ENCODE results near the gene PTH2.

The PTH2 gene

GRCh38 chr19:49442771-49443365, 19.6 kb upstream of the PTH2 start:
- H3K4me3 ChIP-seq (ENCODE audit: low read length) = peak overlapping the region; percentile 82
- H2AFZ ChIP-seq (ENCODE audit: low read depth, low read length) = peak overlapping the region; percentile 87
- peaks cover 38% of the 10 kb centered on the region for H3K27me3 ChIP-seq (ENCODE audit: low read depth, low read length)
- H3K79me2 ChIP-seq (ENCODE audit: low read length) = no peaks in the 10 kb centered on the region
- H3K9ac ChIP-seq (ENCODE audit: low read length) = peak overlapping the region; percentile 66
- H3K4me2 ChIP-seq (ENCODE audit: low read length) = peak overlapping the region; percentile 74
- no peak for TF ChIP-seq EZH2phosphoT487 (IDR thresholded peaks at IDR 0.05; ENCODE audit: low read depth)
- no peak for TF ChIP-seq CTCF (IDR thresholded peaks at IDR 0.05; ENCODE audit: low read depth, low read length)
- H4K20me1 ChIP-seq (ENCODE audit: insufficient read depth, low read length) = no peaks in the 10 kb centered on the region
- H3K9me3 ChIP-seq (ENCODE audit: insufficient read depth, low read length) = no peaks in the 10 kb centered on the region
- H3K27ac ChIP-seq (ENCODE audit: low read length) = 0 out of 2 replicates have a peak overlapping the region, but pooled peaks have one; percentile 7
- peaks cover 16% of the 10 kb centered on the region for H3K36me3 ChIP-seq (replicated peaks; ENCODE audit: low read depth, low read length)
- peaks cover 4% of the 10 kb centered on the region; the same call in 1 of the 2 replicates for H3K4me1 ChIP-seq (ENCODE audit: low read length)

GRCh38 chr19:49442354-49442753, 19.1 kb upstream of the PTH2 start:
- Histone ChIP-seq H3K27ac (ENCODE audit: low read length) (no peak overlapping the region), H3K79me2 (ENCODE audit: low read length) (no peaks in the 10 kb centered on the region), H2AFZ (ENCODE audit: low read depth, low read length) (no peak overlapping the region), H3K9me3 (ENCODE audit: insufficient read depth, low read length) (no peaks in the 10 kb centered on the region), H3K9ac (ENCODE audit: low read length) (peak overlapping the region; percentile 66; the same call in 1 of the 2 replicates), H3K27me3 (ENCODE audit: low read depth, low read length) (peaks cover 43% of the 10 kb centered on the region), H4K20me1 (ENCODE audit: insufficient read depth, low read length) (no peaks in the 10 kb centered on the region), H3K4me3 (ENCODE audit: low read length) (peak overlapping the region; percentile 82), H3K4me1 (ENCODE audit: low read length) (peaks cover 4% of the 10 kb centered on the region; the same call in 1 of the 2 replicates), H3K4me2 (ENCODE audit: low read length) (peak overlapping the region; percentile 74), H3K36me3 (replicated peaks; ENCODE audit: low read depth, low read length) (peaks cover 11% of the 10 kb centered on the region)
- TF ChIP-seq EZH2phosphoT487 (IDR thresholded peaks at IDR 0.05; ENCODE audit: low read depth) (no peak), CTCF (IDR thresholded peaks at IDR 0.05; ENCODE audit: low read depth, low read length) (no peak)

- peak overlapping the region; percentile 74; the same call in 1 of the 2 replicates for H3K4me2 ChIP-seq (ENCODE audit: low read length)
- H3K4me3 ChIP-seq (ENCODE audit: low read length) = peak overlapping the region; percentile 82
- no peaks in the 10 kb centered on the region for H3K79me2 ChIP-seq (ENCODE audit: low read length)
- peaks cover 4% of the 10 kb centered on the region; the same call in 1 of the 2 replicates for H3K4me1 ChIP-seq (ENCODE audit: low read length)
- no peak overlapping the region for H3K27ac ChIP-seq (ENCODE audit: low read length)
- TF ChIP-seq CTCF (IDR thresholded peaks at IDR 0.05; ENCODE audit: low read depth, low read length) = no peak
- H3K9me3 ChIP-seq (ENCODE audit: insufficient read depth, low read length) = no peaks in the 10 kb centered on the region
- no peaks in the 10 kb centered on the region for H4K20me1 ChIP-seq (ENCODE audit: insufficient read depth, low read length)
- no peak overlapping the region for H2AFZ ChIP-seq (ENCODE audit: low read depth, low read length)
- peaks cover 7% of the 10 kb centered on the region for H3K36me3 ChIP-seq (replicated peaks; ENCODE audit: low read depth, low read length)
- no peak overlapping the region for H3K9ac ChIP-seq (ENCODE audit: low read length)
- peaks cover 45% of the 10 kb centered on the region for H3K27me3 ChIP-seq (ENCODE audit: low read depth, low read length)
These were observed 18.7 kb upstream of the PTH2 start for GRCh38 chr19:49441960-49442350.

GRCh38 chr19:49441210-49441959, 18.1 kb upstream of the PTH2 start, which contains the start of gene SLC17A7:
SLC17A7 (minus strand) TSS chr19:49441527; CDS start chr19:49441379, 148 bp downstream.
- Histone ChIP-seq H3K36me3 (replicated peaks; ENCODE audit: low read depth, low read length) (peaks cover 2% of the 10 kb centered on the region), H3K27ac (ENCODE audit: low read length) (no peak within 1 kb of the TSS), H3K27me3 (ENCODE audit: low read depth, low read length) (peaks cover 48% of the 10 kb centered on the region), H4K20me1 (ENCODE audit: insufficient read depth, low read length) (no peaks in the 10 kb centered on the region), H3K9me3 (ENCODE audit: insufficient read depth, low read length) (no peaks in the 10 kb centered on the region), H3K79me2 (ENCODE audit: low read length) (no peaks in the 10 kb centered on the region), H3K9ac (ENCODE audit: low read length) (peak within 1 kb of the TSS; percentile 66; the same call in 1 of the 2 replicates), H3K4me3 (ENCODE audit: low read length) (peak within 1 kb of the TSS; percentile 82), H3K4me1 (ENCODE audit: low read length) (peaks cover 4% of the 10 kb centered on the region; the same call in 1 of the 2 replicates), H3K4me2 (ENCODE audit: low read length) (peak within 1 kb of the TSS; percentile 74), H2AFZ (ENCODE audit: low read depth, low read length) (no peak within 1 kb of the TSS)
- TF ChIP-seq CTCF (IDR thresholded peaks at IDR 0.05; ENCODE audit: low read depth, low read length) = no peak
- TF ChIP-seq EZH2phosphoT487 (IDR thresholded peaks at IDR 0.05; ENCODE audit: low read depth) = no peak
